Erythroblast (primary cell): ENCODE measurements around the gene HNMT.

Experiments
- GATA1 ChIP-seq: IDR thresholded peaks from 2 replicates; pipeline ENCODE4 v1.6.1; 2011; ENCODE audit warnings: low read depth, mild to moderate bottlenecking, control low read depth, low read length, moderate library complexity
- POLR2A ChIP-seq: IDR thresholded peaks from 2 replicates; pipeline ENCODE4 v1.6.1; 2011; ENCODE audit warnings: mild to moderate bottlenecking, low read length

DNA sequence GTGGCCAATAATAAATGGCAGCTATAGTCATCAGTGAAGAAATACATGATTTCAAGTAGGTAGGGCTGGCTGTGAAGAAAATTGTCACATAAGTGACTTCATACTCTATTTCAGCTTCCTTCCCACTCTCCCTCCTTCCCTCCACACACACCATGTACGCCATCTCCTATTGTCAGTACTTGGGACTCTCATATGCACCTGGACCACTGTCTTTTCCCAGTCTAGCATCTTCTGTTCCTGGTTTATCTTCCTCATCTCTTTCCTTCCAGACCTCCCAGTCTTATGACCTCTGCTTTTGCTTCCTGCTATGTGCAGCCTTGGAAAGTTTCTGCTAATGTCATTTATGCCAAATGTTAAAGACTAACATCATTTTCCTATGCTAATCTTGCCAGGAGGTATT, 35.0 kb downstream of the HNMT start:
- no peak for TF ChIP-seq POLR2A
- no peak for TF ChIP-seq GATA1
